HepG2 (cell line): ENCODE results near the gene PYGO1. TPM values are rescaled to one million over a fixed set of nuclear protein-coding genes. Genes with fewer than 3 reads are reported as not detected.
A peak's percentile ranks its signal among the peaks of the same experiment; 100 is the strongest.

Source experiments
- GZF1 ChIP-seq: sonication (generic); formaldehyde crosslinking; IDR thresholded peaks from 2 replicates; pipeline ENCODE4 v1.5.1; 2020; ENCODE audit warnings: mild to moderate bottlenecking, missing genetic modification reagents
- HNF4A ChIP-seq: sonication (generic); formaldehyde crosslinking; IDR thresholded peaks from 2 replicates; pipeline ENCODE4 v1.4.0; 2020; ENCODE audit warnings: missing genetic modification reagents
- JUND ChIP-seq: sonication (generic); formaldehyde crosslinking; IDR thresholded peaks from 2 replicates; pipeline ENCODE4 v1.8.0; 2022; ENCODE audit warnings: mild to moderate bottlenecking, missing genetic modification reagents
- KAT2B ChIP-seq: fragments of 150-350 bp; IDR thresholded peaks from 2 replicates; pipeline ENCODE4 v1.6.1; 2014; ENCODE audit warnings: low read depth, low read length, borderline replicate concordance
- NFKBIZ ChIP-seq: IDR thresholded peaks from 2 replicates; pipeline ENCODE4 v1.6.1; 2018; ENCODE audit warnings: missing genetic modification reagents, missing compliant biosample characterization
- SNAI1 ChIP-seq: sonication (generic); formaldehyde crosslinking; IDR thresholded peaks from 2 replicates; pipeline ENCODE4 v1.5.0; 2020; ENCODE audit warnings: mild to moderate bottlenecking, missing genetic modification reagents, borderline replicate concordance
- ZHX2 ChIP-seq, 2 experiments: sonication (generic) in 1 of 2; formaldehyde crosslinking in 1 of 2; IDR thresholded peaks; 2 replicates each; pipeline versions ENCODE4 v1.6.1 to v1.9.0; 2014 to 2022; ENCODE audit warnings: antibody characterized with exemption in 1 of 2, borderline replicate concordance in 1 of 2, inconsistent platforms in 1 of 2, low read depth in 1 of 2, missing genetic modification reagents in 1 of 2
- ZNF18 ChIP-seq: sonication (generic); formaldehyde crosslinking; IDR thresholded peaks from 2 replicates; pipeline ENCODE4 v1.8.0; 2022; ENCODE audit warnings: mild to moderate bottlenecking, missing genetic modification reagents; ENCODE audit not compliant: insufficient replicate concordance
- ZNF549 ChIP-seq: sonication (generic); formaldehyde crosslinking; IDR thresholded peaks from 2 replicates; pipeline ENCODE4 v1.5.0; 2020; ENCODE audit warnings: missing genetic modification reagents
- ZNF570 ChIP-seq: sonication (generic); formaldehyde crosslinking; IDR thresholded peaks from 2 replicates; pipeline ENCODE4 v1.4.0; 2020; ENCODE audit warnings: mild to moderate bottlenecking, missing genetic modification reagents, borderline replicate concordance
- ZNF800 ChIP-seq: sonication (generic); formaldehyde crosslinking; IDR thresholded peaks from 2 replicates; pipeline ENCODE4 v1.4.0; 2020; ENCODE audit warnings: missing genetic modification reagents
- polyA plus RNA-seq, 8 experiments: library from polyadenylated mRNA; depleted of rRNA in 3 of 8; stranded (reverse) in 7 of 8; unstranded in 1 of 8; fragments of >200 nt; fragmentation: Illumina TruSeq in 4 of 8; extraction: Trizol in 4 of 8; gene quantifications; 2 replicates each; pipeline versions ENCODE4 v1.2.1 to v1.2.3, GENCODE V29; 2011 to 2016; ENCODE audit warnings: low read depth in 4 of 8, missing spikeins in 1 of 8, mixed read lengths in 1 of 8; ENCODE audit not compliant: insufficient read depth in 1 of 8
- total RNA-seq, 5 experiments: library from RNA; depleted of rRNA; stranded (reverse); fragments of >200 nt; fragmentation: Illumina TruSeq; extraction: Trizol; gene quantifications; 2 replicates each; pipeline ENCODE4 v1.2.3, GENCODE V29; 2016; ENCODE audit warnings: low read depth in 1 of 5
- TF ChIP-seq, protein P1 (sequence below): sonication (generic); formaldehyde crosslinking; IDR thresholded peaks from 2 replicates; pipeline ENCODE4 v1.4.0; 2020; ENCODE audit warnings: missing genetic modification reagents
- TF ChIP-seq, protein P2 (sequence below): IDR thresholded peaks from 2 replicates; pipeline ENCODE4 v1.6.1; 2012; ENCODE audit warnings: low read depth, low read length, improper control_type of control experiment

Gene PYGO1
- total and polyA plus RNA-seq, 2 of the 13 experiments (the other 11 are each of a cell fraction or from before 2014, with no cell fraction given): 1.1 to 1.8 TPM

DNA sequence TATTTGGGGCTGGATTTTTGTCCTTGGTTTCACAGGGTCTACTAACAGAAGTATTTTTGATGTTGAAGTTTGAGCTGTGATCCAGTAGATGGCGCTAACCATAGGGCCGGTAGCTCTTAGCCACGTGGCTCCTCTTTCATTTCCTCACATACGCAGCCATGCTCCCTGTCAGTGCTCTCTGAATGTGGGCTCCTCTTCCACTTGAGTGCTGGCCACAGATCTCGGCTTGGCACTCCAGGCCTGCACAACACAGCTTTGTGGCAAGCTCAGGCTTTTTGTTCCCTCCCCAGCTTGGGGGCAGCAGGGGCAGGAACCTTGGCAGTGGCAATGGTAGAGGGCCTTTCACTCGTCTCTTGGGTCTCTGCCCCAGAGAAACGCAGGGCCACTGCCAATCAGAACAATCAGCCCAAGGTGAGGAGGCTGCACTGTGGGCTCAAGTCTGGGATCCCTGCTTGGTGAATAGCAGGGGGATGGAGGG is 61.5 kb downstream of the PYGO1 start (continued):
- TF ChIP-seq ZHX2 (IDR thresholded peaks at IDR 0.05; ENCODE audit: low read depth) (no peak), ZHX2 (CRISPR knock-in tag; IDR thresholded peaks at IDR 0.05; ENCODE audit: borderline replicate concordance) (no peak), HNF4A (CRISPR knock-in tag) (no peak), ZNF549 (CRISPR knock-in tag) (no peak), GZF1 (0 out of 2 replicates have a peak, but pooled peaks have one; percentile 23), ZNF570 (CRISPR knock-in tag) (no peak), ZNF800 (no peak), KAT2B (no peak), JUND (CRISPR knock-in tag) (no peak), ZNF18 (CRISPR knock-in tag) (no peak), NFKBIZ (CRISPR knock-in tag) (no peak), SNAI1 (CRISPR knock-in tag) (no peak; the same call in 1 of the 2 replicates)
- TF ChIP-seq, protein P1, sequence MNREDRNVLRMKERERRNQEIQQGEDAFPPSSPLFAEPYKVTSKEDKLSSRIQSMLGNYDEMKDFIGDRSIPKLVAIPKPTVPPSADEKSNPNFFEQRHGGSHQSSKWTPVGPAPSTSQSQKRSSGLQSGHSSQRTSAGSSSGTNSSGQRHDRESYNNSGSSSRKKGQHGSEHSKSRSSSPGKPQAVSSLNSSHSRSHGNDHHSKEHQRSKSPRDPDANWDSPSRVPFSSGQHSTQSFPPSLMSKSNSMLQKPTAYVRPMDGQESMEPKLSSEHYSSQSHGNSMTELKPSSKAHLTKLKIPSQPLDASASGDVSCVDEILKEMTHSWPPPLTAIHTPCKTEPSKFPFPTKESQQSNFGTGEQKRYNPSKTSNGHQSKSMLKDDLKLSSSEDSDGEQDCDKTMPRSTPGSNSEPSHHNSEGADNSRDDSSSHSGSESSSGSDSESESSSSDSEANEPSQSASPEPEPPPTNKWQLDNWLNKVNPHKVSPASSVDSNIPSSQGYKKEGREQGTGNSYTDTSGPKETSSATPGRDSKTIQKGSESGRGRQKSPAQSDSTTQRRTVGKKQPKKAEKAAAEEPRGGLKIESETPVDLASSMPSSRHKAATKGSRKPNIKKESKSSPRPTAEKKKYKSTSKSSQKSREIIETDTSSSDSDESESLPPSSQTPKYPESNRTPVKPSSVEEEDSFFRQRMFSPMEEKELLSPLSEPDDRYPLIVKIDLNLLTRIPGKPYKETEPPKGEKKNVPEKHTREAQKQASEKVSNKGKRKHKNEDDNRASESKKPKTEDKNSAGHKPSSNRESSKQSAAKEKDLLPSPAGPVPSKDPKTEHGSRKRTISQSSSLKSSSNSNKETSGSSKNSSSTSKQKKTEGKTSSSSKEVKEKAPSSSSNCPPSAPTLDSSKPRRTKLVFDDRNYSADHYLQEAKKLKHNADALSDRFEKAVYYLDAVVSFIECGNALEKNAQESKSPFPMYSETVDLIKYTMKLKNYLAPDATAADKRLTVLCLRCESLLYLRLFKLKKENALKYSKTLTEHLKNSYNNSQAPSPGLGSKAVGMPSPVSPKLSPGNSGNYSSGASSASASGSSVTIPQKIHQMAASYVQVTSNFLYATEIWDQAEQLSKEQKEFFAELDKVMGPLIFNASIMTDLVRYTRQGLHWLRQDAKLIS (CRISPR knock-in tag): no peak
- TF ChIP-seq, protein P2, sequence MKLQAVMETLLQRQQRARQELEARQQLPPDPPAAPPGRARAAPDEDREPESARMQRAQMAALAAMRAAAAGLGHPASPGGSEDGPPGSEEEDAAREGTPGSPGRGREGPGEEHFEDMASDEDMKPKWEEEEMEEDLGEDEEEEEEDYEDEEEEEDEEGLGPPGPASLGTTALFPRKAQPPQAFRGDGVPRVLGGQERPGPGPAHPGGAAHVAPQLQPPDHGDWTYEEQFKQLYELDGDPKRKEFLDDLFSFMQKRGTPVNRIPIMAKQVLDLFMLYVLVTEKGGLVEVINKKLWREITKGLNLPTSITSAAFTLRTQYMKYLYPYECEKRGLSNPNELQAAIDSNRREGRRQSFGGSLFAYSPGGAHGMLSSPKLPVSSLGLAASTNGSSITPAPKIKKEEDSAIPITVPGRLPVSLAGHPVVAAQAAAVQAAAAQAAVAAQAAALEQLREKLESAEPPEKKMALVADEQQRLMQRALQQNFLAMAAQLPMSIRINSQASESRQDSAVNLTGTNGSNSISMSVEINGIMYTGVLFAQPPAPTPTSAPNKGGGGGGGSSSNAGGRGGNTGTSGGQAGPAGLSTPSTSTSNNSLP: peak; percentile 41; the same call in 1 of the 2 replicates
